ENCODE measurements around the gene HIVEP3.

DNA sequence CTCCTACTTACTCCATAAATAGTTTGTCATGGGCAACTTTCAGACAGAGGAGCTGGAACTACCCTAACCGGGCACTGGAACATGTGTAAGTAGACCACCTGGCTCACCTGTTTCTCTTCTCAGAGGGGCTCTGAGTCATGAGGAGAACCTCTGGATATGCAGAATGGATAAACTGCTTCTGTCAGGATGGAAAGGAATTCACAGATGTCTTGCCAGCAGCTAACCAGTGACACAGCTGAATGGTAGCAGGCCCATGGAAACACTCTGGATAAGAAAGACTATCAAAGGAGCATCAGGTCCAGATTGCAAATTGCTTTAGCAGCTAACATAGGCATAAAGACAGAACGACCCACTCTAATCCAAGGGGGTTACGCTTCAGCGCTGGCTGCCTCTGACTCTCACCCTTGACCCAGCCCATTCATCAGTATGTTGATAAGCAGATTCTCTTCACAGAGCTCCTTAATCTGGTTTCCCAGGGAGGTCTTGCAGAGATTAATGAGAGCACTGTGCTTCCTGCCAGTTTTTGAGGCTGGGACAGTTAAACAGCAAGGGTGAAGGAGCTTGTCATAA is 54.2 kb downstream of the HIVEP3 start:
- TF ChIP-seq POLR2A (IDR thresholded peaks at IDR 0.05; ENCODE audit: low read depth) (no peak), POLR2AphosphoS5 (IDR thresholded peaks at IDR 0.05) (no peak)
- TF ChIP-seq, protein P1, sequence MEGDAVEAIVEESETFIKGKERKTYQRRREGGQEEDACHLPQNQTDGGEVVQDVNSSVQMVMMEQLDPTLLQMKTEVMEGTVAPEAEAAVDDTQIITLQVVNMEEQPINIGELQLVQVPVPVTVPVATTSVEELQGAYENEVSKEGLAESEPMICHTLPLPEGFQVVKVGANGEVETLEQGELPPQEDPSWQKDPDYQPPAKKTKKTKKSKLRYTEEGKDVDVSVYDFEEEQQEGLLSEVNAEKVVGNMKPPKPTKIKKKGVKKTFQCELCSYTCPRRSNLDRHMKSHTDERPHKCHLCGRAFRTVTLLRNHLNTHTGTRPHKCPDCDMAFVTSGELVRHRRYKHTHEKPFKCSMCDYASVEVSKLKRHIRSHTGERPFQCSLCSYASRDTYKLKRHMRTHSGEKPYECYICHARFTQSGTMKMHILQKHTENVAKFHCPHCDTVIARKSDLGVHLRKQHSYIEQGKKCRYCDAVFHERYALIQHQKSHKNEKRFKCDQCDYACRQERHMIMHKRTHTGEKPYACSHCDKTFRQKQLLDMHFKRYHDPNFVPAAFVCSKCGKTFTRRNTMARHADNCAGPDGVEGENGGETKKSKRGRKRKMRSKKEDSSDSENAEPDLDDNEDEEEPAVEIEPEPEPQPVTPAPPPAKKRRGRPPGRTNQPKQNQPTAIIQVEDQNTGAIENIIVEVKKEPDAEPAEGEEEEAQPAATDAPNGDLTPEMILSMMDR (IDR thresholded peaks at IDR 0.05): no peak
